ENCODE data around the gene SACS. TPM values are rescaled to one million over a fixed set of nuclear protein-coding genes. Genes with fewer than 3 reads are reported as not detected.
A peak's percentile ranks its signal among the peaks of the same experiment; 100 is the strongest.

The SACS gene
- total RNA-seq, 3 donors from 2014 or later (not counting 1 experiment from before 2014, with no cell fraction given) = 10.0 to 13.1 (median 13.0) TPM

GRCh38 chr13:23383151-23383550 lies 50.4 kb downstream of the SACS start:
- peaks cover 10% of the 10 kb centered on the region for H3K4me1 ChIP-seq (ENCODE audit: control insufficient read depth, insufficient read depth, low read length)
- no peaks in the 10 kb centered on the region for H3K36me3 ChIP-seq (ENCODE audit: control insufficient read depth, insufficient read depth, low read length)
- no peaks in the 10 kb centered on the region for H3K36me3 Mint-ChIP-seq
- H3K9me3 Mint-ChIP-seq = no peaks in the 10 kb centered on the region
- TF ChIP-seq CTCF (IDR thresholded peaks at IDR 0.05) = no peak
- H3K9me3 ChIP-seq (ENCODE audit: control insufficient read depth, insufficient read depth, low read length) = no peaks in the 10 kb centered on the region
- no peak overlapping the region for H3K27ac ChIP-seq (ENCODE audit: low read length)
- no peak overlapping the region for H3K4me3 ChIP-seq (ENCODE audit: low read length)
- H3K4me3 Mint-ChIP-seq = no peak overlapping the region
- no peaks in the 10 kb centered on the region for H3K4me1 Mint-ChIP-seq
- 91% methylated on average over 6 of the region's 6 CpGs for WGBS (ENCODE audit: insufficient coverage)
- H3K27ac Mint-ChIP-seq = no peak overlapping the region
- intact Hi-C loops (cut with micrococcal nuclease) = no loop called here
- ATAC-seq = no peak
- H3K27me3 ChIP-seq (ENCODE audit: control insufficient read depth, insufficient read depth, low read length) = no peaks in the 10 kb centered on the region
- no peak for DNase-seq
- H3K27me3 Mint-ChIP-seq (ENCODE audit: low read depth in 2 of 2) = peaks cover 28 to 38% of the 10 kb centered on the region in 2 donors

- intact Hi-C loops (cut with micrococcal nuclease) = no loop called here
Measured at GRCh38 chr13:23381866-23382265, 51.6 kb downstream of the SACS start.

GRCh38 chr13:23380534-23380933 lies 53.0 kb downstream of the SACS start:
- peaks cover 7 to 8% of the 10 kb centered on the region in 2 donors for H3K4me1 Mint-ChIP-seq
- no peak overlapping the region for H3K4me3 ChIP-seq (ENCODE audit: low read length)
- DNase-seq (no peak), ATAC-seq (no peak)
- H3K4me1 ChIP-seq (ENCODE audit: control insufficient read depth, insufficient read depth, low read length) = peaks cover 17% of the 10 kb centered on the region
- H3K27me3 Mint-ChIP-seq (ENCODE audit: low read depth in 2 of 2) = peaks cover 21 to 30% of the 10 kb centered on the region in 2 donors
- no peak overlapping the region for H3K4me3 Mint-ChIP-seq
- 94% methylated on average over 5 of the region's 5 CpGs for WGBS (ENCODE audit: insufficient coverage)
- no peaks in the 10 kb centered on the region for H3K36me3 Mint-ChIP-seq
- no peaks in the 10 kb centered on the region for H3K27me3 ChIP-seq (ENCODE audit: control insufficient read depth, insufficient read depth, low read length)
- H3K27ac Mint-ChIP-seq = no peak overlapping the region
- no peaks in the 10 kb centered on the region for H3K9me3 Mint-ChIP-seq
- intact Hi-C loops (cut with micrococcal nuclease) = no loop called here
- no peaks in the 10 kb centered on the region for H3K9me3 ChIP-seq (ENCODE audit: control insufficient read depth, insufficient read depth, low read length)
- no peak for TF ChIP-seq CTCF (IDR thresholded peaks at IDR 0.05)
- no peak overlapping the region for H3K27ac ChIP-seq (ENCODE audit: low read length)
- H3K36me3 ChIP-seq (ENCODE audit: control insufficient read depth, insufficient read depth, low read length) = no peaks in the 10 kb centered on the region

More at GRCh38 chr13:23381866-23382265, 51.6 kb downstream of the SACS start:
- no peaks in the 10 kb centered on the region for H3K36me3 Mint-ChIP-seq
- Histone ChIP-seq H3K27me3 (ENCODE audit: control insufficient read depth, insufficient read depth, low read length) (no peaks in the 10 kb centered on the region), H3K36me3 (ENCODE audit: control insufficient read depth, insufficient read depth, low read length) (no peaks in the 10 kb centered on the region), H3K4me3 (ENCODE audit: low read length) (no peak overlapping the region), H3K9me3 (ENCODE audit: control insufficient read depth, insufficient read depth, low read length) (no peaks in the 10 kb centered on the region), H3K4me1 (ENCODE audit: control insufficient read depth, insufficient read depth, low read length) (peaks cover 14% of the 10 kb centered on the region), H3K27ac (ENCODE audit: low read length) (no peak overlapping the region)
- DNase-seq (no peak), ATAC-seq (no peak)
- no peak for TF ChIP-seq CTCF (IDR thresholded peaks at IDR 0.05)
- no peak overlapping the region for H3K4me3 Mint-ChIP-seq
- H3K4me1 Mint-ChIP-seq = no peaks in the 10 kb centered on the region
- peaks cover 21 to 30% of the 10 kb centered on the region in 2 donors for H3K27me3 Mint-ChIP-seq (ENCODE audit: low read depth in 2 of 2)
- no peaks in the 10 kb centered on the region for H3K9me3 Mint-ChIP-seq
- WGBS (ENCODE audit: insufficient coverage) = 80% methylated on average over 6 of the region's 6 CpGs
- H3K27ac Mint-ChIP-seq = no peak overlapping the region

GRCh38 chr13:23377983-23378632 lies 55.4 kb downstream of the SACS start:
- Mint-ChIP-seq H3K9me3 (no peaks in the 10 kb centered on the region), H3K4me3 (no peak overlapping the region), H3K27me3 (ENCODE audit: low read depth in 2 of 2) (peaks cover 11 to 15% of the 10 kb centered on the region in 2 donors), H3K36me3 (no peaks in the 10 kb centered on the region), H3K4me1 (peaks cover 9% of the 10 kb centered on the region in 2 donors), H3K27ac (no peak overlapping the region)
- Histone ChIP-seq H3K36me3 (ENCODE audit: control insufficient read depth, insufficient read depth, low read length) (no peaks in the 10 kb centered on the region), H3K4me3 (ENCODE audit: low read length) (no peak overlapping the region), H3K9me3 (ENCODE audit: control insufficient read depth, insufficient read depth, low read length) (no peaks in the 10 kb centered on the region), H3K4me1 (ENCODE audit: control insufficient read depth, insufficient read depth, low read length) (peaks cover 18% of the 10 kb centered on the region), H3K27ac (ENCODE audit: low read length) (no peak overlapping the region), H3K27me3 (ENCODE audit: control insufficient read depth, insufficient read depth, low read length) (no peaks in the 10 kb centered on the region)
- intact Hi-C loops (cut with micrococcal nuclease) = loop anchor here (5.0 kb wide), 1 partner anchor 1544 kb away; a partner anchor contains a TSS
- no peak for TF ChIP-seq CTCF (IDR thresholded peaks at IDR 0.05)
- peak in 1 of 2 donors; percentile 62 for DNase-seq
- WGBS (ENCODE audit: insufficient coverage) = 24% methylated on average over 11 of the region's 11 CpGs
- ATAC-seq = no peak
